Right lobe of liver (tissue), 6 donors: ENCODE data around the gene RALGPS1. TPM values are rescaled to one million over a fixed set of nuclear protein-coding genes. Genes with fewer than 3 reads are reported as not detected.

Source experiments
- ATAC-seq, 4 donors: fragments of 200-7000 bp; cut with Tn5 transposase; one replicate each; pipeline ENCODE4 v1.9.1; 2020; ENCODE audit warnings: mild to moderate bottlenecking in 4 of 4, moderate library complexity in 4 of 4
- DNase-seq, 3 donors: peaks; one replicate each; pipeline ENCODE4 v3.0.0-alpha.2; 2020
- H3K27ac ChIP-seq, 3 donors: fragments of 200-600 bp; one replicate each; pipeline ENCODE4 v1.8.0; 2022
- H3K27me3 ChIP-seq, 2 donors: fragments of 200-600 bp; one replicate each; pipeline ENCODE4 v1.8.0; 2022
- H3K36me3 ChIP-seq, 4 donors: fragments of 200-600 bp; sonication (generic) in 1 of 4; one replicate each; pipeline versions ENCODE4 v1.5.1 to v1.8.0; 2017 to 2022; ENCODE audit warnings: control low read depth in 1 of 4
- H3K4me1 ChIP-seq, 4 donors: fragments of 200-600 bp; sonication (generic) in 1 of 4; one replicate each; pipeline versions ENCODE4 v1.5.1 to v1.8.0; 2017 to 2022; ENCODE audit warnings: control low read depth in 1 of 4
- H3K4me3 ChIP-seq, 3 donors: fragments of 200-600 bp; one replicate each; pipeline ENCODE4 v1.8.0; 2022
- H3K9me3 ChIP-seq, 4 donors: fragments of 200-600 bp; sonication (generic) in 1 of 4; one replicate each; pipeline versions ENCODE4 v1.5.1 to v1.8.0; 2017 to 2022; ENCODE audit warnings: control low read depth in 1 of 4
- CTCF ChIP-seq, 4 donors: fragments of 200-600 bp in 3 of 4; fragments of 450-650 bp in 1 of 4; IDR thresholded peaks; one replicate each; pipeline versions ENCODE4 v1.5.1 to v1.8.0; 2016 to 2022; ENCODE audit warnings: antibody characterized with exemption in 4 of 4, mild to moderate bottlenecking in 2 of 4
- POLR2A ChIP-seq: fragments of 450-650 bp; IDR thresholded peaks from one replicate; pipeline ENCODE4 v1.6.1; 2017; ENCODE audit warnings: antibody characterized with exemption, mild to moderate bottlenecking
- WGBS: methylation state at CpG from one replicate; pipeline ENCODE4 v1.1.6; 2018; ENCODE audit warnings: low coverage, low lambda C conversion rate; ENCODE audit not compliant: insufficient coverage; ENCODE audit errors: missing lambda C conversion rate; 5-methylcytosine and 5-hydroxymethylcytosine counted together
- intact Hi-C, 2 donors: fragments of 100-400 bp; cut with DNase I; formaldehyde crosslinking; loops; one replicate each; pipeline versions ENCODE4 v1.11.2 to v1.14.1; 2022
- total RNA-seq, 6 experiments: library from RNA; depleted of rRNA in 2 of 6; stranded (reverse); fragments of >200 nt in 2 of 6; fragmentation: NEBNext Ultra II Directional in 3 of 6; extraction: Animal tissue kit (Norgen Biotek cat#: 25700) in 3 of 6; gene quantifications; one replicate each; pipeline versions ENCODE4 v1.1.0 to v1.2.4, GENCODE V29; 2016 to 2023
- donor health status: DM: no; HTN: yes; CAD: no.
- donor health status: DM: no; HTN: no; CAD: no.
- donor health status: DM: no; HTN: no; CAD: no.
- donor health status: DM: no; HTN: yes; CAD: no.
- donor health status: DM: no; HTN: yes; CAD: no.

RALGPS1 gene
- total RNA-seq, 6 experiments from 2014 or later: 1.2 to 3.8 (median 2.4) TPM

GRCh38 chr9:127250896-127251391, 336.4 kb downstream of the RALGPS1 start:
- TF ChIP-seq CTCF (IDR thresholded peaks at IDR 0.05) (no peak), POLR2A (no peak)
- Histone ChIP-seq H3K36me3 (no peaks in the 10 kb centered on the region), H3K27ac (no peak overlapping the region), H3K4me3 (no peak overlapping the region), H3K27me3 (no peaks in the 10 kb centered on the region), H3K9me3 (no peaks in the 10 kb centered on the region), H3K4me1 (peaks cover 0 to 14% (median 4%) of the 10 kb centered on the region in 4 donors)
- no peak for DNase-seq
- 76% methylated on average over 3 of the region's 3 CpGs for WGBS
- ATAC-seq: no peak
- intact Hi-C loops: no loop called here

- no peak overlapping the region for H3K4me3 ChIP-seq
- no peaks in the 10 kb centered on the region for H3K27me3 ChIP-seq
- DNase-seq (no peak), ATAC-seq (no peak)
- no peaks in the 10 kb centered on the region for H3K36me3 ChIP-seq
- 91% methylated on average over 4 of the region's 4 CpGs for WGBS
- no peak overlapping the region for H3K27ac ChIP-seq
- peaks cover 0 to under 1% (median 0%) of the 10 kb centered on the region in 4 donors for H3K4me1 ChIP-seq
- no peak for TF ChIP-seq CTCF (IDR thresholded peaks at IDR 0.05)
- no peak for TF ChIP-seq POLR2A
- no peaks in the 10 kb centered on the region for H3K9me3 ChIP-seq
- intact Hi-C loops: no loop called here
These were observed 338.1 kb downstream of the RALGPS1 start for GRCh38 chr9:127252410-127253318.

- H3K4me1 ChIP-seq: no peaks in the 10 kb centered on the region
- no peak overlapping the region for H3K4me3 ChIP-seq
- no peaks in the 10 kb centered on the region for H3K27me3 ChIP-seq
- WGBS: 94% methylated on average over 2 of the region's 2 CpGs
- intact Hi-C loops: no loop called here
- H3K9me3 ChIP-seq: no peaks in the 10 kb centered on the region
- no peak for DNase-seq
- no peaks in the 10 kb centered on the region for H3K36me3 ChIP-seq
- H3K27ac ChIP-seq: no peak overlapping the region
- ATAC-seq: no peak
- TF ChIP-seq CTCF (IDR thresholded peaks at IDR 0.05): no peak
- TF ChIP-seq POLR2A: no peak
These were observed 338.9 kb downstream of the RALGPS1 start for GRCh38 chr9:127253446-127253845.

- H3K4me1 ChIP-seq: no peaks in the 10 kb centered on the region
- no peak overlapping the region for H3K27ac ChIP-seq
- no peak for DNase-seq
- intact Hi-C loops: no loop called here
- no peak overlapping the region for H3K4me3 ChIP-seq
- TF ChIP-seq POLR2A (no peak), CTCF (IDR thresholded peaks at IDR 0.05) (no peak)
- no peak for ATAC-seq
- no peaks in the 10 kb centered on the region for H3K27me3 ChIP-seq
- no peaks in the 10 kb centered on the region for H3K9me3 ChIP-seq
- no peaks in the 10 kb centered on the region for H3K36me3 ChIP-seq
These were observed 341.1 kb downstream of the RALGPS1 start for GRCh38 chr9:127255692-127256091.
